IMR-90 (cell line): ENCODE measurements around the gene CD2BP2. TPM values are rescaled to one million over a fixed set of nuclear protein-coding genes. Genes with fewer than 3 reads are reported as not detected.

Experiments used
- ATAC-seq: fragments of 200-7000 bp; cut with Tn5 transposase; 2 replicates; pipeline ENCODE4 v1.9.1; 2020; ENCODE audit warnings: low read depth, mild to moderate bottlenecking, moderate library complexity
- BruUV-seq: library from RNA; stranded (reverse); fragments of 400-500 nt; replicated peaks from 2 replicates; lab custom pipeline; 2021; lab: Mats Ljungman, UMichigan
- CTCF ChIA-PET: fragments of 300-600 bp; formaldehyde crosslinking; extraction: SDS; loops from one replicate; lab custom pipeline; 2021; ENCODE audit warnings: antibody characterized with exemption; lab: Yijun Ruan, JAX
- POLR2A ChIA-PET: fragments of 300-600 bp; sonication (Branson Sonifier 250); formaldehyde crosslinking; loops from one replicate; lab custom pipeline; 2022; ENCODE audit warnings: antibody characterized with exemption; ENCODE audit not compliant: unreplicated experiment; lab: Charles Lee
- DNase-seq: peaks from one replicate; pipeline ENCODE4 v3.0.0; 2013
- H2AFZ ChIP-seq: replicated peaks from 2 replicates; pipeline ENCODE3; 2013; ENCODE audit warnings: low read length, mild to moderate bottlenecking; ENCODE audit not compliant: poor library complexity
- H2AK5ac ChIP-seq: 2 replicates; pipeline ENCODE4 v1.6.1; 2013; ENCODE audit warnings: low read depth, low read length, inconsistent platforms
- H2AK9ac ChIP-seq: replicated peaks from 2 replicates; pipeline ENCODE3; 2013; ENCODE audit warnings: mild to moderate bottlenecking, low read depth, low read length, moderate library complexity; ENCODE audit not compliant: poor library complexity
- H2BK120ac ChIP-seq: 2 replicates; pipeline ENCODE4 v1.6.1; 2013; ENCODE audit warnings: low read depth, low read length, inconsistent platforms
- H2BK15ac ChIP-seq: 3 replicates; pipeline ENCODE4 v1.6.1; 2013; ENCODE audit warnings: low read depth, low read length, inconsistent platforms
- H2BK20ac ChIP-seq: 2 replicates; pipeline ENCODE4 v1.6.1; 2013; ENCODE audit warnings: low read depth, mild to moderate bottlenecking, inconsistent platforms, low read length, moderate library complexity
- H2BK5ac ChIP-seq: 2 replicates; pipeline ENCODE4 v1.6.1; 2013; ENCODE audit warnings: mild to moderate bottlenecking, low read depth, low read length, inconsistent platforms; ENCODE audit not compliant: poor library complexity, severe bottlenecking
- H3K14ac ChIP-seq: replicated peaks from 2 replicates; pipeline ENCODE4 v1.6.1; 2013; ENCODE audit warnings: low read depth, low read length, inconsistent platforms
- H3K18ac ChIP-seq: 2 replicates; pipeline ENCODE4 v1.6.1; 2013; ENCODE audit warnings: low read depth, low read length, control low read depth
- H3K23ac ChIP-seq: 2 replicates; pipeline ENCODE4 v1.6.1; 2013; ENCODE audit warnings: low read depth, low read length, inconsistent platforms
- H3K27ac ChIP-seq: 2 replicates; pipeline ENCODE4 v1.5.1; 2013; ENCODE audit warnings: mild to moderate bottlenecking, control low read depth, low read length; ENCODE audit not compliant: insufficient read depth
- H3K27me3 ChIP-seq: 2 replicates; pipeline ENCODE4 v1.6.1; 2013; ENCODE audit warnings: low read length; ENCODE audit not compliant: control insufficient read depth, insufficient read depth
- H3K36me3 ChIP-seq: 2 replicates; pipeline ENCODE4 v1.6.1; 2013; ENCODE audit warnings: low read length, mixed read lengths; ENCODE audit not compliant: control insufficient read depth, insufficient read depth
- H3K4ac ChIP-seq: 2 replicates; pipeline ENCODE4 v1.6.1; 2013; ENCODE audit warnings: low read depth, low read length, inconsistent platforms
- H3K4me1 ChIP-seq: 2 replicates; pipeline ENCODE4 v1.6.1; 2013; ENCODE audit warnings: low read length, mixed read lengths; ENCODE audit not compliant: control insufficient read depth, insufficient read depth
- H3K4me2 ChIP-seq: 2 replicates; pipeline ENCODE4 v1.6.1; 2013; ENCODE audit warnings: low read depth, mild to moderate bottlenecking, control low read depth, low read length, moderate library complexity
- H3K4me3 ChIP-seq: 2 replicates; pipeline ENCODE4 v1.5.1; 2013; ENCODE audit warnings: low read depth, mild to moderate bottlenecking, control low read depth, low read length, moderate library complexity; ENCODE audit not compliant: insufficient read depth
- H3K56ac ChIP-seq: 2 replicates; pipeline ENCODE4 v1.6.1; 2013; ENCODE audit warnings: low read length, inconsistent platforms; ENCODE audit not compliant: insufficient read depth; ENCODE audit errors: extremely low read depth
- H3K79me1 ChIP-seq, 2 experiments: 2 replicates each; pipeline ENCODE4 v1.6.1; 2013; ENCODE audit warnings: low read length in 2 of 2, inconsistent platforms in 1 of 2, low read depth in 1 of 2
- H3K9ac ChIP-seq: 2 replicates; pipeline ENCODE4 v1.6.1; 2013; ENCODE audit warnings: low read depth, low read length, control low read depth
- H3K9me1 ChIP-seq: 2 replicates; pipeline ENCODE4 v1.6.1; 2013; ENCODE audit warnings: low read length, inconsistent platforms; ENCODE audit not compliant: insufficient read depth
- H3K9me3 ChIP-seq: 2 replicates; pipeline ENCODE4 v1.6.1; 2013; ENCODE audit warnings: low read length; ENCODE audit not compliant: control insufficient read depth, insufficient read depth
- H4K20me1 ChIP-seq: 2 replicates; pipeline ENCODE4 v1.6.1; 2013; ENCODE audit warnings: low read length, inconsistent platforms; ENCODE audit not compliant: insufficient read depth
- H4K5ac ChIP-seq: 2 replicates; pipeline ENCODE4 v1.6.1; 2013; ENCODE audit warnings: mild to moderate bottlenecking, low read depth, low read length, control low read depth
- H4K8ac ChIP-seq, 2 experiments: 2 replicates each; pipeline ENCODE4 v1.6.1; 2013; ENCODE audit warnings: low read depth in 2 of 2, low read length in 2 of 2, control low read depth in 1 of 2, inconsistent platforms in 1 of 2
- H4K91ac ChIP-seq: 2 replicates; pipeline ENCODE4 v1.6.1; 2013; ENCODE audit warnings: low read depth, low read length, inconsistent platforms; ENCODE audit not compliant: insufficient read depth
- BHLHE40 ChIP-seq: fragments of 150-350 bp; IDR thresholded peaks from 2 replicates; pipeline ENCODE4 v1.6.1; 2016; ENCODE audit warnings: mild to moderate bottlenecking, low read depth, low read length
- FOS ChIP-seq: fragments of 150-350 bp; IDR thresholded peaks from 2 replicates; pipeline ENCODE4 v1.6.1; 2016; ENCODE audit warnings: low read depth, low read length
- POLR2A ChIP-seq: IDR thresholded peaks from 2 replicates; pipeline ENCODE4 v1.6.1; 2012; ENCODE audit warnings: mild to moderate bottlenecking, low read depth, low read length
- WGBS, 2 experiments: methylation state at CpG; one replicate each; pipeline versions ENCODE4 v1.1.5 to v1.1.7; 2013; ENCODE audit warnings: missing lambda C conversion rate in 2 of 2; ENCODE audit not compliant: insufficient read length in 1 of 2; ENCODE audit errors: extremely low coverage in 2 of 2; 5-methylcytosine and 5-hydroxymethylcytosine counted together
- dilution Hi-C: fragments of 300-500 bp; cut with HindIII; formaldehyde crosslinking; loops from one replicate; pipeline ENCODE4 v1.14.3; 2018; ENCODE audit warnings: low sequenced_read_pairs; ENCODE audit not compliant: unreplicated experiment
- in situ Hi-C: fragments of 300-500 bp; cut with MboI; formaldehyde crosslinking; loops from 3 replicates; pipeline ENCODE4 v1.14.3; 2019; ENCODE audit warnings: low sequenced_read_pairs, inconsistent platforms, mixed read lengths
- intact Hi-C: fragments of 100-400 bp; cut with micrococcal nuclease; formaldehyde crosslinking; loops from 2 replicates; pipeline ENCODE4 v1.10.0; 2022
- polyA plus RNA-seq, 3 experiments: library from polyadenylated mRNA; depleted of rRNA; stranded (reverse); fragments of >200 nt; gene quantifications; 2 replicates each; pipeline ENCODE4 v1.2.3, GENCODE V29; 2012; ENCODE audit warnings: low replicate concordance in 1 of 3
- total RNA-seq: library from RNA; depleted of rRNA; stranded (reverse); fragments of >200 nt; gene quantifications from 2 replicates; pipeline ENCODE4 v1.2.3, GENCODE V29; 2012
- TF ChIP-seq, protein P1 (sequence below): conservative IDR thresholded peaks from 2 replicates; pipeline ENCODE4 v1.5.1; 2012; ENCODE audit warnings: mild to moderate bottlenecking, low read depth, low read length, improper control_type of control experiment

The CD2BP2 gene
- total and polyA plus RNA-seq, 2 of the 4 experiments (the other 2 are of a cell fraction): 29.6 to 41.1 TPM

DNA sequence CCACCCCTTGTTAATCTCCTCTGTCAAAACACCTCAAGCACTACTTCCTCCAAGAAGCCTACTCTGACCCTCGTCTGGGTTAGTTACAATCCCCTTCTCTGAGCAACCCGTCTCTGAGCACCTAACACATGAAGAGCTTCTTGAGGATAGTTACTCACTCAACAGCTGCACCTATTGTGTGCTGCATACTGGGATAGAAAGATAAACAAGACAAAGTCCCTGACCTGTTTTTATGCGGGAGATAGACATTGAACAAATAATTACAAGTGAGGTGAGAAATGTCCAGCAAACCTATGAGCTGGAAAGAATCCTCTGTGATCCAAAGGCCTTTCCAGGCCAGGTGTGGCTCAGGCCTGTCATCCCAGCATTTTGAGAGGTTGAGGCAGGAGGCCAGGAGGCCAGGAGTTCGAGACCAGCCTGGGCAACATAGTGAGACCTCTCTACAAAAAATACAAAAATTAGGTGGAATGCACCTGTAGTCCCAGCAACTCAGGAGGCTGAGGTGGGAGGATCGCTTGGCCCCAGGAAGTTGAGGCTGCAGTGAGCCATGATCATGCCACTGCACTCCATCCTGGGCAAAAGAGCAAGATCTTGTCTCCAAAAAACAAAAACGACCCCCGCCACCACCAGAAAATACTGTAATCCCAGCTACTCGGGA lies 46.8 kb upstream of the CD2BP2 start:
- Histone ChIP-seq H3K23ac (no peak overlapping the region), H2BK15ac (no peak overlapping the region), H2AK5ac (no peak overlapping the region), H3K9ac (no peak overlapping the region), H4K91ac (no peak overlapping the region), H3K27ac (no peak overlapping the region), H3K4me1 (peaks cover 7% of the 10 kb centered on the region), H2BK20ac (no peak overlapping the region), H4K20me1 (no peaks in the 10 kb centered on the region), H3K4me2 (no peak overlapping the region), H4K5ac (no peak overlapping the region), H2AFZ (no peak overlapping the region), H3K4ac (0 out of 2 replicates have a peak overlapping the region, but pooled peaks have one; percentile 5), H3K36me3 (peaks cover 12% of the 10 kb centered on the region; the same call in 1 of the 2 replicates), H3K14ac (no peak overlapping the region), H2BK5ac (no peak overlapping the region), H3K79me1 (peaks cover 0 to 28% of the 10 kb centered on the region in 2 experiments; a peak in 3 of 4 replicates), H4K8ac (peak overlapping the region in 1 of 2 experiments; percentile 17; a peak in 1 of 4 replicates), H2BK120ac (no peak overlapping the region), H3K9me3 (no peaks in the 10 kb centered on the region), H3K27me3 (no peaks in the 10 kb centered on the region), H3K4me3 (no peak overlapping the region), H3K18ac (no peak overlapping the region), H3K56ac (no peak overlapping the region), H2AK9ac (no peak overlapping the region), H3K9me1 (peaks cover 7% of the 10 kb centered on the region)
- BruUV-seq: no TSS peak
- in situ Hi-C loops: loop anchor here (10.0 to 25.0 kb wide), 2 partner anchors 215 to 327 kb away; partner anchors contain the start of genes BOLA2B, CORO1A, PPP4C and SLX1A
- ChIA-PET CTCF (no interaction called here), POLR2A (no interaction called here)
- TF ChIP-seq FOS (no peak), POLR2A (no peak), BHLHE40 (no peak)
- TF ChIP-seq, protein P1, sequence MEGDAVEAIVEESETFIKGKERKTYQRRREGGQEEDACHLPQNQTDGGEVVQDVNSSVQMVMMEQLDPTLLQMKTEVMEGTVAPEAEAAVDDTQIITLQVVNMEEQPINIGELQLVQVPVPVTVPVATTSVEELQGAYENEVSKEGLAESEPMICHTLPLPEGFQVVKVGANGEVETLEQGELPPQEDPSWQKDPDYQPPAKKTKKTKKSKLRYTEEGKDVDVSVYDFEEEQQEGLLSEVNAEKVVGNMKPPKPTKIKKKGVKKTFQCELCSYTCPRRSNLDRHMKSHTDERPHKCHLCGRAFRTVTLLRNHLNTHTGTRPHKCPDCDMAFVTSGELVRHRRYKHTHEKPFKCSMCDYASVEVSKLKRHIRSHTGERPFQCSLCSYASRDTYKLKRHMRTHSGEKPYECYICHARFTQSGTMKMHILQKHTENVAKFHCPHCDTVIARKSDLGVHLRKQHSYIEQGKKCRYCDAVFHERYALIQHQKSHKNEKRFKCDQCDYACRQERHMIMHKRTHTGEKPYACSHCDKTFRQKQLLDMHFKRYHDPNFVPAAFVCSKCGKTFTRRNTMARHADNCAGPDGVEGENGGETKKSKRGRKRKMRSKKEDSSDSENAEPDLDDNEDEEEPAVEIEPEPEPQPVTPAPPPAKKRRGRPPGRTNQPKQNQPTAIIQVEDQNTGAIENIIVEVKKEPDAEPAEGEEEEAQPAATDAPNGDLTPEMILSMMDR: no peak
- WGBS, 2 experiments: 100% methylated on average over 1 of the region's 8 CpGs; no CpG with 5 or more reads in 1 of the 2 experiments
- no peak for ATAC-seq
- intact Hi-C loops: loop anchor here (10.0 kb wide), 1 partner anchor 307 kb away; the partner anchor contains the start of genes TBX6 and YPEL3
- DNase-seq: no peak
- dilution Hi-C loops: no loop called here
